Peyer's patch (tissue), 4 donors: ENCODE results near the gene NAV2. TPM values are rescaled to one million over a fixed set of nuclear protein-coding genes. Genes with fewer than 3 reads are reported as not detected.
A peak's percentile ranks its signal among the peaks of the same experiment; 100 is the strongest.

Experiments used
- DNase-seq, 3 donors: peaks; one replicate each; pipeline ENCODE4 v3.0.0-alpha.2; 2017 to 2019
- H3K27ac ChIP-seq, 4 donors: fragments of 200-600 bp; sonication (generic); one replicate each; pipeline ENCODE4 v1.5.1; 2016 to 2019
- H3K27me3 ChIP-seq, 2 donors: fragments of 200-600 bp; sonication (generic); one replicate each; pipeline ENCODE4 v1.5.1; 2019
- H3K36me3 ChIP-seq, 3 donors: fragments of 200-600 bp; sonication (generic); one replicate each; pipeline ENCODE4 v1.5.1; 2016 to 2019
- H3K4me1 ChIP-seq, 4 donors: fragments of 200-600 bp; sonication (generic); one replicate each; pipeline ENCODE4 v1.5.1; 2016 to 2019
- H3K4me3 ChIP-seq, 4 donors: fragments of 200-600 bp; sonication (generic); 1 replicate in 3 of 4; 2 replicates in 1 of 4; pipeline ENCODE4 v1.5.1; 2016 to 2019; ENCODE audit warnings: mild to moderate bottlenecking in 1 of 4
- H3K9me3 ChIP-seq, 4 donors: fragments of 200-600 bp; sonication (generic); one replicate each; pipeline ENCODE4 v1.5.1; 2016 to 2019; ENCODE audit warnings: mild to moderate bottlenecking in 1 of 4
- CTCF ChIP-seq, 6 experiments: fragments of 450-650 bp in 4 of 6; fragments of 200-600 bp in 2 of 6; sonication (generic) in 1 of 6; IDR thresholded peaks; one replicate each; pipeline ENCODE4 v1.5.1; 2017 to 2019; ENCODE audit warnings: antibody characterized with exemption in 6 of 6, mild to moderate bottlenecking in 3 of 6, moderate library complexity in 1 of 6
- POLR2A ChIP-seq, 2 donors: fragments of 450-650 bp; IDR thresholded peaks; one replicate each; pipeline ENCODE4 v1.5.1; 2017; ENCODE audit warnings: antibody characterized with exemption in 2 of 2, mild to moderate bottlenecking in 2 of 2, moderate library complexity in 2 of 2
- total RNA-seq, 4 donors: library from RNA; depleted of rRNA; stranded (reverse); fragments of >200 nt; gene quantifications; one replicate each; pipeline ENCODE4 v1.1.0, GENCODE V29; 2016

NAV2 gene
- total RNA-seq, 4 donors from 2014 or later = 6.0 to 48.7 (median 20.1) TPM

DNA sequence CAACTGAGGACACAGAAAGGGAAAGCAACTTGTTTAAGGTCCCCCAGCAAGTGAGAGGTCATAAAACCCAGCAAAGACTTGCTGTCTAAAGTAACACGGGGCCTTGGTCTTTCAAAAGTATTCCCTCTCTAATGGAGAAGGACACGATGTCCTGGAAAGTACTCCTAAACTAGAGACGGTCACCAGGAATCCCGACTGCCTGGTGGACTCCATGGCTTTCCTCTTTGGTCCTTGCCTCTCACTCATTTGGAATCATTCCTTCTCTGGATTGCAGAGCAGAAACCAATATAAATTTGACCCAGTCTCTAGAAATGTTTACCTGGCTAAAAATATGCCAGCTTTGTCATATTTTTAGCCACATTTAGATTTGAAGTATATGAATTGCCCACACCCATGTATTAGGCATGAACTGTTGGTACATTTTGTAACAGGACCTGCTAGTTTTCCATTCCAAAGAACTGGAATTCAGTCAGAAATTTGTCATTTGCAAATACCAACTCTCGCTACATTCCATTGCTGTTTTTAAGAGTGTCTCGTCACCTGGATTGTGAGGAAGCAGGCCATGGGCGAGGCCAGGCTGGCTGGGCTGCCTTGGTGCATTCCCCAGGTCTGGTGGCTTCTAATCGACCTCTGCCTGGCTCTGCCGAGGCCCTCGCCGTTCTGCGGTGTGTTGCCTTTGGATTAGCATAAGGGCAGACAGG lies 12.9 kb downstream of the NAV2 start:
- peak overlapping the region in 1 of 4 donors; percentile 58 for H3K27ac ChIP-seq

GRCh38 chr11:19727246-19727645 lies 14.6 kb downstream of the NAV2 start:
- Histone ChIP-seq H3K36me3 (no peaks in the 10 kb centered on the region), H3K4me3 (no peak overlapping the region), H3K9me3 (no peaks in the 10 kb centered on the region), H3K27me3 (no peaks in the 10 kb centered on the region), H3K27ac (peak overlapping the region in 1 of 4 donors; percentile 58), H3K4me1 (peaks cover 0 to 3% (median 0%) of the 10 kb centered on the region in 4 donors)
- DNase-seq = no peak
- TF ChIP-seq CTCF (IDR thresholded peaks at IDR 0.05) = no peak
- no peak for TF ChIP-seq POLR2A (IDR thresholded peaks at IDR 0.05)

More for the DNA sequence above, 12.9 kb downstream of the NAV2 start:
- H3K9me3 ChIP-seq = no peaks in the 10 kb centered on the region
- TF ChIP-seq POLR2A (IDR thresholded peaks at IDR 0.05) (no peak), CTCF (IDR thresholded peaks at IDR 0.05) (no peak)
- no peaks in the 10 kb centered on the region for H3K36me3 ChIP-seq
- DNase-seq = no peak
- no peaks in the 10 kb centered on the region for H3K27me3 ChIP-seq
- peaks cover 0 to 3% (median 0%) of the 10 kb centered on the region in 4 donors for H3K4me1 ChIP-seq
- no peak overlapping the region for H3K4me3 ChIP-seq

DNA sequence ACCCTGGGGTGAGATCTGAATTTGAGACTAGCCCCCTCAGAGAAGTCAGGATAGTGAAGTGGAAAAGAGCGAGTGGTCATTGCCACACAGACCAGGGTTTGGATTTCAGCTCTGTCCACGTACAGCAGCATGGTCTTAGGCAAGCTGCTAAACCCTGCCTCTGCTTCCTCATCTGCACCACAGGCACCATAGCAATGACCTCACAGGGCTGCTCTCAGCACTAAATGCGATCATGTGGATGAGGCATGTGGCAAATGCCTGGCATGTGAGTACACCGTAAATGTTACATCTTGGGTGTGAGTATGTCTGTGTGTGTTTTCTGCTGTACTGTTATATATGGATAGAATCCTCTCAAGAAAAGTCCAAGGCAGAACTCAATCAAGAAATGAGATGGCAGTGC lies 15.8 kb downstream of the NAV2 start:
- Histone ChIP-seq H3K4me1 (peaks cover 0 to under 1% (median 0%) of the 10 kb centered on the region in 4 donors), H3K27me3 (no peaks in the 10 kb centered on the region)
- DNase-seq = no peak

GRCh38 chr11:19729141-19729540 lies 16.5 kb downstream of the NAV2 start:
- no peaks in the 10 kb centered on the region for H3K4me1 ChIP-seq
- peak overlapping the region in 1 of 4 donors; percentile 53 for H3K27ac ChIP-seq
- no peaks in the 10 kb centered on the region for H3K9me3 ChIP-seq

More for the DNA sequence above, 15.8 kb downstream of the NAV2 start:
- H3K36me3 ChIP-seq = no peaks in the 10 kb centered on the region
- no peak overlapping the region for H3K4me3 ChIP-seq
- no peaks in the 10 kb centered on the region for H3K9me3 ChIP-seq
- TF ChIP-seq CTCF (IDR thresholded peaks at IDR 0.05) (no peak), POLR2A (IDR thresholded peaks at IDR 0.05) (no peak)
- H3K27ac ChIP-seq = no peak overlapping the region

GRCh38 chr11:19730373-19730772 lies 17.7 kb downstream of the NAV2 start:
- Histone ChIP-seq H3K4me3 (no peak overlapping the region), H3K4me1 (no peaks in the 10 kb centered on the region), H3K27ac (peak overlapping the region in 1 of 4 donors; percentile 53), H3K9me3 (no peaks in the 10 kb centered on the region), H3K36me3 (no peaks in the 10 kb centered on the region), H3K27me3 (no peaks in the 10 kb centered on the region)
- no peak for DNase-seq
- TF ChIP-seq POLR2A (IDR thresholded peaks at IDR 0.05) = no peak
- no peak for TF ChIP-seq CTCF (IDR thresholded peaks at IDR 0.05)

More at GRCh38 chr11:19729141-19729540, 16.5 kb downstream of the NAV2 start:
- TF ChIP-seq POLR2A (IDR thresholded peaks at IDR 0.05) (no peak), CTCF (IDR thresholded peaks at IDR 0.05) (no peak)
- Histone ChIP-seq H3K36me3 (no peaks in the 10 kb centered on the region), H3K27me3 (no peaks in the 10 kb centered on the region), H3K4me3 (no peak overlapping the region)
- DNase-seq = no peak
